GM12892 (cell line): ENCODE data around the gene SLC12A3.

Source experiments
- DNase-seq: peaks from one replicate; pipeline ENCODE4 v3.0.0; 2011; ENCODE audit not compliant: insufficient read length
- FAIRE-seq: peaks from 2 replicates; lab custom pipeline; 2011; peaks lifted over from hg19 to GRCh38; lab: Jason Lieb, UNC
- POLR2A ChIP-seq: IDR thresholded peaks from 2 replicates; pipeline ENCODE4 v1.6.1; 2011; ENCODE audit warnings: low read depth, low read length, control low read depth
- POLR2AphosphoS5 ChIP-seq: IDR thresholded peaks from 2 replicates; pipeline ENCODE4 v1.6.1; 2011; ENCODE audit warnings: low read depth, low read length, control low read depth
- TAF1 ChIP-seq: IDR thresholded peaks from 2 replicates; pipeline ENCODE4 v1.6.1; 2011; ENCODE audit warnings: low read depth, mild to moderate bottlenecking, control low read depth, low read length, borderline replicate concordance

SLC12A3 gene

GRCh38 chr16:56833243-56833970, 31.6 kb upstream of the SLC12A3 start:
- peak; percentile 17 for FAIRE-seq

GRCh38 chr16:56835320-56835719, 29.7 kb upstream of the SLC12A3 start:
- FAIRE-seq (no peak), DNase-seq (no peak)
- TF ChIP-seq TAF1: no peak
- no peak for TF ChIP-seq POLR2A
- no peak for TF ChIP-seq POLR2AphosphoS5

More at GRCh38 chr16:56833243-56833970, 31.6 kb upstream of the SLC12A3 start:
- DNase-seq: no peak
- TF ChIP-seq POLR2AphosphoS5: no peak
- TF ChIP-seq TAF1: no peak
- no peak for TF ChIP-seq POLR2A

- no peak for TF ChIP-seq POLR2A
- no peak for TF ChIP-seq POLR2AphosphoS5
- no peak for TF ChIP-seq TAF1
- FAIRE-seq (no peak), DNase-seq (no peak)
Observed at GRCh38 chr16:56836410-56837230, 28.4 kb upstream of the SLC12A3 start.

GRCh38 chr16:56838622-56839337, 26.2 kb upstream of the SLC12A3 start:
- no peak for TF ChIP-seq POLR2AphosphoS5
- TF ChIP-seq TAF1: no peak
- no peak for TF ChIP-seq POLR2A
- DNase-seq (no peak), FAIRE-seq (no peak)

GRCh38 chr16:56841233-56841632, 23.8 kb upstream of the SLC12A3 start:
- TF ChIP-seq TAF1: no peak
- TF ChIP-seq POLR2A: no peak
- TF ChIP-seq POLR2AphosphoS5: no peak

GRCh38 chr16:56841659-56842058, 23.3 kb upstream of the SLC12A3 start:
- TF ChIP-seq POLR2A: no peak
- no peak for TF ChIP-seq POLR2AphosphoS5
- FAIRE-seq (no peak), DNase-seq (no peak)

More at GRCh38 chr16:56841233-56841632, 23.8 kb upstream of the SLC12A3 start:
- FAIRE-seq: no peak
- DNase-seq: no peak

GRCh38 chr16:56842133-56842532, 22.9 kb upstream of the SLC12A3 start:
- DNase-seq: no peak
- no peak for FAIRE-seq
- TF ChIP-seq POLR2A (no peak), TAF1 (no peak), POLR2AphosphoS5 (no peak)

GRCh38 chr16:56844056-56844455, 21.0 kb upstream of the SLC12A3 start:
- no peak for FAIRE-seq
- TF ChIP-seq POLR2A (no peak), POLR2AphosphoS5 (no peak), TAF1 (no peak)

GRCh38 chr16:56847173-56847910, 17.7 kb upstream of the SLC12A3 start:
- FAIRE-seq: no peak
- no peak for TF ChIP-seq POLR2AphosphoS5
- no peak for TF ChIP-seq POLR2A
- TF ChIP-seq TAF1: no peak
- no peak for DNase-seq

More at GRCh38 chr16:56844056-56844455, 21.0 kb upstream of the SLC12A3 start:
- DNase-seq: no peak

- FAIRE-seq: no peak
- TF ChIP-seq TAF1 (no peak), POLR2AphosphoS5 (no peak), POLR2A (no peak)
- DNase-seq: no peak
Observed at GRCh38 chr16:56848029-56848936, 16.7 kb upstream of the SLC12A3 start.
